Measurements from ENCODE around the gene AUP1.
"Not testable (repeated sequence)": the region's sequence is repeated elsewhere in the genome, so short reads cannot be mapped to it uniquely, and the experiment has no call there.

AUP1 gene

GRCh38 chr2:74566076-74566753, 36.7 kb upstream of the AUP1 start:
- Histone ChIP-seq H3K27ac (ENCODE audit: low read depth, low read length) (no peak overlapping the region), H3K9me3 (ENCODE audit: control insufficient read depth, insufficient read depth, low read length) (no peaks in the 10 kb centered on the region), H3K4me3 (ENCODE audit: low read length) (no peak overlapping the region), H3F3A (ENCODE audit: control insufficient read depth, insufficient read depth) (no peaks in the 10 kb centered on the region), H3K79me2 (ENCODE audit: control insufficient read depth, low read length) (no peaks in the 10 kb centered on the region), H3K9me2 (replicated peaks; ENCODE audit: control insufficient read depth, low read length) (no peaks in the 10 kb centered on the region), H3K36me3 (ENCODE audit: control insufficient read depth, low read length) (no peaks in the 10 kb centered on the region), H3K4me1 (ENCODE audit: control insufficient read depth, low read length) (peaks cover 8% of the 10 kb centered on the region), H3K27me3 (ENCODE audit: control insufficient read depth, low read length) (peaks cover 13% of the 10 kb centered on the region; the same call in 1 of the 2 replicates), H3K4me2 (ENCODE audit: low read length) (no peak overlapping the region), H4K20me1 (ENCODE audit: control insufficient read depth, insufficient read depth, low read depth, low read length) (no peaks in the 10 kb centered on the region)
- TF ChIP-seq CTCF (IDR thresholded peaks at IDR 0.05; ENCODE audit: low read depth, low read length, poor library complexity, severe bottlenecking) (no peak), EZH2phosphoT487 (IDR thresholded peaks at IDR 0.05; ENCODE audit: borderline replicate concordance, low read length) (no peak)

- no peak overlapping the region for H3K4me2 ChIP-seq (ENCODE audit: low read length)
- H3K36me3 ChIP-seq (ENCODE audit: control insufficient read depth, low read length), result no peaks in the 10 kb centered on the region
- H3K9me3 ChIP-seq (ENCODE audit: control insufficient read depth, insufficient read depth, low read length), result no peaks in the 10 kb centered on the region
- H3K9me2 ChIP-seq (replicated peaks; ENCODE audit: control insufficient read depth, low read length), result no peaks in the 10 kb centered on the region
- no peaks in the 10 kb centered on the region for H3F3A ChIP-seq (ENCODE audit: control insufficient read depth, insufficient read depth)
- H3K4me3 ChIP-seq (ENCODE audit: low read length), result no peak overlapping the region
- H3K27ac ChIP-seq (ENCODE audit: low read depth, low read length), result no peak overlapping the region
- no peaks in the 10 kb centered on the region for H4K20me1 ChIP-seq (ENCODE audit: control insufficient read depth, insufficient read depth, low read depth, low read length)
- TF ChIP-seq EZH2phosphoT487 (IDR thresholded peaks at IDR 0.05; ENCODE audit: borderline replicate concordance, low read length) (no peak), CTCF (IDR thresholded peaks at IDR 0.05; ENCODE audit: low read depth, low read length, poor library complexity, severe bottlenecking) (no peak)
- H3K27me3 ChIP-seq (ENCODE audit: control insufficient read depth, low read length), result peaks cover 21% of the 10 kb centered on the region
- H3K4me1 ChIP-seq (ENCODE audit: control insufficient read depth, low read length), result no peaks in the 10 kb centered on the region
- no peaks in the 10 kb centered on the region for H3K79me2 ChIP-seq (ENCODE audit: control insufficient read depth, low read length)
These were observed 34.7 kb upstream of the AUP1 start for GRCh38 chr2:74564222-74564621.

- H3K4me2 ChIP-seq (ENCODE audit: low read length), result no peak overlapping the region
- no peak overlapping the region for H3K4me3 ChIP-seq (ENCODE audit: low read length)
- no peaks in the 10 kb centered on the region for H3K4me1 ChIP-seq (ENCODE audit: control insufficient read depth, low read length)
- no peak overlapping the region for H3K27ac ChIP-seq (ENCODE audit: low read depth, low read length)
- no peaks in the 10 kb centered on the region for H3F3A ChIP-seq (ENCODE audit: control insufficient read depth, insufficient read depth)
- TF ChIP-seq CTCF (IDR thresholded peaks at IDR 0.05; ENCODE audit: low read depth, low read length, poor library complexity, severe bottlenecking) (no peak), EZH2phosphoT487 (IDR thresholded peaks at IDR 0.05; ENCODE audit: borderline replicate concordance, low read length) (no peak)
- H3K36me3 ChIP-seq (ENCODE audit: control insufficient read depth, low read length), result no peaks in the 10 kb centered on the region
- no peaks in the 10 kb centered on the region for H3K9me2 ChIP-seq (replicated peaks; ENCODE audit: control insufficient read depth, low read length)
- no peaks in the 10 kb centered on the region for H3K9me3 ChIP-seq (ENCODE audit: control insufficient read depth, insufficient read depth, low read length)
- H3K79me2 ChIP-seq (ENCODE audit: control insufficient read depth, low read length), result no peaks in the 10 kb centered on the region
- H3K27me3 ChIP-seq (ENCODE audit: control insufficient read depth, low read length), result peaks cover 21% of the 10 kb centered on the region
- no peaks in the 10 kb centered on the region for H4K20me1 ChIP-seq (ENCODE audit: control insufficient read depth, insufficient read depth, low read depth, low read length)
These were observed 32.7 kb upstream of the AUP1 start for GRCh38 chr2:74562126-74562775.

GRCh38 chr2:74561022-74561421, 31.5 kb upstream of the AUP1 start:
- not testable (repeated sequence) for H3K79me2 ChIP-seq (ENCODE audit: control insufficient read depth, low read length); H3K4me2 ChIP-seq (ENCODE audit: low read length); H3K27ac ChIP-seq (ENCODE audit: low read depth, low read length); H4K20me1 ChIP-seq (ENCODE audit: control insufficient read depth, insufficient read depth, low read depth, low read length); H3K9me2 ChIP-seq (replicated peaks; ENCODE audit: control insufficient read depth, low read length); H3K4me1 ChIP-seq (ENCODE audit: control insufficient read depth, low read length); H3K4me3 ChIP-seq (ENCODE audit: low read length); H3F3A ChIP-seq (ENCODE audit: control insufficient read depth, insufficient read depth); H3K9me3 ChIP-seq (ENCODE audit: control insufficient read depth, insufficient read depth, low read length)
- Histone ChIP-seq H3K27me3 (ENCODE audit: control insufficient read depth, low read length) (peaks cover 21% of the 10 kb centered on the region), H3K36me3 (ENCODE audit: control insufficient read depth, low read length) (peaks cover 11% of the 10 kb centered on the region)
